Measurements from ENCODE around the gene PKNOX2.

- TF ChIP-seq POLR2A (IDR thresholded peaks at IDR 0.05; ENCODE audit: low read depth, low read length) (no peak), SMC3 (IDR thresholded peaks at IDR 0.05; ENCODE audit: low read depth, low read length) (no peak)
- TF ChIP-seq, protein P1, sequence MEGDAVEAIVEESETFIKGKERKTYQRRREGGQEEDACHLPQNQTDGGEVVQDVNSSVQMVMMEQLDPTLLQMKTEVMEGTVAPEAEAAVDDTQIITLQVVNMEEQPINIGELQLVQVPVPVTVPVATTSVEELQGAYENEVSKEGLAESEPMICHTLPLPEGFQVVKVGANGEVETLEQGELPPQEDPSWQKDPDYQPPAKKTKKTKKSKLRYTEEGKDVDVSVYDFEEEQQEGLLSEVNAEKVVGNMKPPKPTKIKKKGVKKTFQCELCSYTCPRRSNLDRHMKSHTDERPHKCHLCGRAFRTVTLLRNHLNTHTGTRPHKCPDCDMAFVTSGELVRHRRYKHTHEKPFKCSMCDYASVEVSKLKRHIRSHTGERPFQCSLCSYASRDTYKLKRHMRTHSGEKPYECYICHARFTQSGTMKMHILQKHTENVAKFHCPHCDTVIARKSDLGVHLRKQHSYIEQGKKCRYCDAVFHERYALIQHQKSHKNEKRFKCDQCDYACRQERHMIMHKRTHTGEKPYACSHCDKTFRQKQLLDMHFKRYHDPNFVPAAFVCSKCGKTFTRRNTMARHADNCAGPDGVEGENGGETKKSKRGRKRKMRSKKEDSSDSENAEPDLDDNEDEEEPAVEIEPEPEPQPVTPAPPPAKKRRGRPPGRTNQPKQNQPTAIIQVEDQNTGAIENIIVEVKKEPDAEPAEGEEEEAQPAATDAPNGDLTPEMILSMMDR (conservative IDR thresholded peaks at IDR 0.05; ENCODE audit: low read depth, low read length), result no peak
These were observed 209.8 kb downstream of the PKNOX2 start for GRCh38 chr11:125374398-125374797.

Data from IMR-90 (cell line).